Measurements from ENCODE around the gene PPP2R3B. TPM values are rescaled to one million over a fixed set of nuclear protein-coding genes. Genes with fewer than 3 reads are reported as not detected.
"Not testable (repeated sequence)": the region's sequence is repeated elsewhere in the genome, so short reads cannot be mapped to it uniquely, and the experiment has no call there.

Gene PPP2R3B
- total RNA-seq, 4 donors from 2014 or later: 4.0 to 65.2 (median 13.1) TPM

DNA sequence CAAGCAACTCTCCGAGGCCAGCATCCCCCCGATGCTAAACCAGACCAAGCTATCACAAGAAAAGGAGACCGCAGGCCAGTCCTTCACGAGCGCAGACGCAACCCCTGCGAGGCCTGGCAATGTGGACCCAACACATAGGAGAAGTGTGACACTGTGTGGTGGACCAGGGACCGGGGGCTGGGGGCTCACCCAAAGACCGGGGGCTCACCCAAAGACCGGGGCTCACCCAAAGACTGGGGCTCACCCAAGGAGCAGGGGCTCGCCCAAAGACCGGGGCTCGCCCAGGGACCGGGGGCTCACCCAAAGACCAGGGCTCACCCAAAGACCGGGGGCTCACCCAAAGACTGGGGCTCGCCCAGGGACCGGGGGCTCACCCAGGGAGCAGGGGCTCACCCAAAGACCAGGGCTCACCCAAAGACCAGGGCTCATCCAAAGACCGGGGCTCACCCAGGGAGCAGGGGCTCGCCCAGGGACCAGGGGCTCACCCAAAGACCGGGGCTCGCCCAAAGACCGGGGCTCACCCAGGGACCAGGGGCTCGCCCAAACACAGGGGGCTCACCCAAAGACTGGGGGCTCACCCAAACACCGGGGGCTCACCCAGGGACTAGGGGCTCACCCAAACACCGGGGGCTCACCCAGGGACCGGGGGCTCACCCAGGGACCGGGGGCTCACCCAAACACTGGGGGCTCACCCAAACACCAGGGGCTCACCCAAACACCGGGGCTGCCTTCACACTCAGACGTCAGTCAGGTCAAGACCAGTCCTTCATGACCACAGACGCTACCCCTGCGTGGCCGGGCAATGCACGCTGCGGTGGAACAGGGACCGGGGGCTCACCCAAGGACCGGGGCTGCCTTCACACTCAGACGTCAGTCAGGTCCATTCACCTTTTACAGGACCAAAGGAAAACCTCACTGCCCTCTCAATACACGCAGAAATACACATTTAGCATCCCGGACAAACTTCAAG lies 32.9 kb downstream of the PPP2R3B start:
- H3K4me3 ChIP-seq: no peak overlapping the region
- DNase-seq: no peak
- TF ChIP-seq, protein P1, sequence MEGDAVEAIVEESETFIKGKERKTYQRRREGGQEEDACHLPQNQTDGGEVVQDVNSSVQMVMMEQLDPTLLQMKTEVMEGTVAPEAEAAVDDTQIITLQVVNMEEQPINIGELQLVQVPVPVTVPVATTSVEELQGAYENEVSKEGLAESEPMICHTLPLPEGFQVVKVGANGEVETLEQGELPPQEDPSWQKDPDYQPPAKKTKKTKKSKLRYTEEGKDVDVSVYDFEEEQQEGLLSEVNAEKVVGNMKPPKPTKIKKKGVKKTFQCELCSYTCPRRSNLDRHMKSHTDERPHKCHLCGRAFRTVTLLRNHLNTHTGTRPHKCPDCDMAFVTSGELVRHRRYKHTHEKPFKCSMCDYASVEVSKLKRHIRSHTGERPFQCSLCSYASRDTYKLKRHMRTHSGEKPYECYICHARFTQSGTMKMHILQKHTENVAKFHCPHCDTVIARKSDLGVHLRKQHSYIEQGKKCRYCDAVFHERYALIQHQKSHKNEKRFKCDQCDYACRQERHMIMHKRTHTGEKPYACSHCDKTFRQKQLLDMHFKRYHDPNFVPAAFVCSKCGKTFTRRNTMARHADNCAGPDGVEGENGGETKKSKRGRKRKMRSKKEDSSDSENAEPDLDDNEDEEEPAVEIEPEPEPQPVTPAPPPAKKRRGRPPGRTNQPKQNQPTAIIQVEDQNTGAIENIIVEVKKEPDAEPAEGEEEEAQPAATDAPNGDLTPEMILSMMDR (IDR thresholded peaks at IDR 0.05): no peak
- no peak for TF ChIP-seq POLR2A (IDR thresholded peaks at IDR 0.05)
- no peaks in the 10 kb centered on the region for H3K27me3 ChIP-seq
- no peaks in the 10 kb centered on the region for H3K4me1 ChIP-seq
- no peak overlapping the region for H3K27ac ChIP-seq
- no peaks in the 10 kb centered on the region for H3K9me3 ChIP-seq
- H3K36me3 ChIP-seq: peaks cover 0 to 10% (median 0%) of the 10 kb centered on the region in 3 donors

DNA sequence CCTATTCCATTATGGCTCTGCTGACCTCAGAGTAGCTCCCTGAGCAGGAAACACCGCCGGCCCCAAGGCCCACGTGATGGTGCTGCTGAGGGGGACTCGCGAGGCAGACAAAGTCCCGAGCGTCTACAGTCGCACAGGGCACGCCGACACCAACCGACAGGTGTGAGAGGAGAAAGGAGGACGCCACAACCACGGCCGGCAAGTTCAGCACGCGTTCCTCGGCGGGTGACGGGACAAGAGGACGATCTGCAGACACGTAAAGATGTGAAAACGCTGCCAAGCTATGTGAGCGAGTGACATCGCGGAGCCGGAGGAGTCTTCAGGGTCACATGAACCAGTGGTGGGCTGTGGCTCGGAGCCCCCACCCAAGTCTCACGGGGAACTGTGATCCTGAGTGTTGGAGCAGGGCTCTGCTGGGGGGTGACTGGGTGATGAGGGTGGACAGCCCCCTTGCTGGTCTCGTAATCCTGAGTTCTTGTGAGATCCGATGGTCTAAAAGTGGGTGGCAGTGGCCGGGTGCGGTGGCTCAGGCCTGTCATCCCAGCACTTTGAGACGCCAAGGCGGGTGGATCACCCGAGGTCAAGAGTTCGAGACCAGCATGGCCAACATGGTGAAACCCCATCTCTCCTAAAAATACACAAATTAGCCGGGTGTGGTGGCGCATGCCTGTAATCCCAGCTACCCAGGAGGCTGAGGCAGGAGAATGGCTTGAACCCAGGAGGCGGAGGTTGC lies 34.0 kb downstream of the PPP2R3B start:
- Histone ChIP-seq H3K4me3 (no peak overlapping the region), H3K27ac (no peak overlapping the region), H3K4me1 (no peaks in the 10 kb centered on the region), H3K9me3 (no peaks in the 10 kb centered on the region), H3K36me3 (no peaks in the 10 kb centered on the region), H3K27me3 (no peaks in the 10 kb centered on the region)
- TF ChIP-seq, protein P1 (IDR thresholded peaks at IDR 0.05): no peak
- no peak for TF ChIP-seq POLR2A (IDR thresholded peaks at IDR 0.05)
- no peak for DNase-seq

DNA sequence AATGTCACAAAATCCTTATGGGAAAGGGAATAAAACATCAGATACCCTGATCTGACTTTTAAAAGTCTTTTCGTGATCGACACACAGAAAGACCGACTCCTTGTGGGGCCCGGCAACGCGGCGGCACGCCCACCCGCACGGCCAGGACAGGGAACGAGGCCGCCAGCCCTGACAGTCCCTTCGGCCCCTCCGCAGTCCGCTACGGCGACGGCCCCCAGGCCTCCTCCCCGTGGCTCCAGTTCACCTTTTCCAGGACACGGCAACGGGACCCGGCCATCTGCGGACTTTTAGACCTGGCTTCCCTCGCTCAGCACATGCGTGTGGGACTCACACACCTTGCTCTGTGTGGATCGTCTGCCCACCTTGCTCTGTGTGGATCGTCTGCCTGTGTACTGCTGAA lies 34.5 kb downstream of the PPP2R3B start:
- Histone ChIP-seq H3K27ac (no peak overlapping the region), H3K36me3 (no peaks in the 10 kb centered on the region), H3K4me3 (no peak overlapping the region), H3K27me3 (no peaks in the 10 kb centered on the region), H3K9me3 (no peaks in the 10 kb centered on the region), H3K4me1 (no peaks in the 10 kb centered on the region)
- TF ChIP-seq, protein P1 (IDR thresholded peaks at IDR 0.05): no peak
- TF ChIP-seq POLR2A (IDR thresholded peaks at IDR 0.05): no peak
- DNase-seq: no peak

DNA sequence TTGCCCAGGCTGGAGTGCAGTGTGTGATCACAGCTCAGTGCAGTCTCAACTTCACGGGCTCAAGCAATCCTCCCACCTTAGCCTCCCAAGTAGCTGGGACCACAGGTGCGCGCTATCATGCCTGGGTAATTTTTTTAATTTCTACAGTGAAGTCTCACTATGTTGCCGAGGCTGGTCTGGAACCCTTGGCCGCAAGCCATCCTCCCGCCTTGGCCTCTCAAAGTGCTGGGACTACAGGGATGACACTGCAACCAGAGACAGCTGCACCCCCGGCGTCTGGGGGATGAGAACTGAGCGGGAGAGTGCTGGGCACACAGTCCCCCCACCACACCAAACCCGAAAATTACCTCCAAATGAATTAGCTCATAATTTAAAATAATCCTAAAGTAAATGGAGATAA lies 35.0 kb downstream of the PPP2R3B start:
- no peak for DNase-seq
- H3K27me3 ChIP-seq: no peaks in the 10 kb centered on the region
- no peaks in the 10 kb centered on the region for H3K9me3 ChIP-seq

DNA sequence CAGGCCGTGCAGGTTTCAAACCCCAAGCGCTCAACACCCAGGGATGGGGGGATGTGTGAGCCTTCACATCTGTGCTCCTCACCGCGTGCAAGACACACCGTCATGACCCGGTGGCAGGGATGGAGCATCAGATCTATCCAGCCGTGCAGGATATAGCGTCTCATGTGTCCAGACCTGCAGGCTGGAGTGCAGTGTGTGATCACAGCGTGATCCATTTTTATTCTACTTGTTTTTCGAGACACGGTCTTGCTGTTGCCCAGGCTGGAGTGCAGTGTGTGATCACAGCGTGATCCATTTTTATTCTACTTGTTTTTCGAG lies 35.4 kb downstream of the PPP2R3B start:
- not testable (repeated sequence) for H3K36me3 ChIP-seq, H3K9me3 ChIP-seq, H3K4me1 ChIP-seq, H3K27me3 ChIP-seq, H3K4me3 ChIP-seq, DNase-seq, H3K27ac ChIP-seq

More for the DNA sequence above, 35.0 kb downstream of the PPP2R3B start:
- H3K4me3 ChIP-seq: no peak overlapping the region
- H3K27ac ChIP-seq: no peak overlapping the region
- H3K4me1 ChIP-seq: no peaks in the 10 kb centered on the region
- TF ChIP-seq, protein P1 (IDR thresholded peaks at IDR 0.05): no peak
- TF ChIP-seq POLR2A (IDR thresholded peaks at IDR 0.05): no peak
- peaks cover 0 to 1% (median 0%) of the 10 kb centered on the region in 3 donors for H3K36me3 ChIP-seq

Data from Peyer's patch (tissue), 4 donors.